ENCODE results near the gene RBM28. TPM values are rescaled to one million over a fixed set of nuclear protein-coding genes. Genes with fewer than 3 reads are reported as not detected.

The RBM28 gene
- total RNA-seq: 23.8 TPM

GRCh38 chr7:128343554-128344430 lies at the start of gene RBM28:
Gene RBM28, minus strand, starts transcription at chr7:128343908. Its CDS starts 115 bp downstream, at chr7:128343793.
- H3K27me3 ChIP-seq: no peaks in the 10 kb centered on the region
- peaks cover 4 to 13% of the 10 kb centered on the region in 2 donors for H3K4me1 ChIP-seq
- intact Hi-C loops (cut with DNase I): loop anchor here (5.0 to 10.0 kb wide), 4 partner anchors 114 to 951 kb away; partner anchors contain the start of genes ARF5, GCC1, HILPDA and TNPO3
- H3K9me3 ChIP-seq: no peaks in the 10 kb centered on the region
- H3K4me3 ChIP-seq: peak within 1 kb of the TSS; percentile 61 to 76
- H3K27ac ChIP-seq: peak within 1 kb of the TSS; percentile 66 to 69
- TF ChIP-seq CTCF (IDR thresholded peaks at IDR 0.05): no peak
- H3K36me3 ChIP-seq: peaks cover 3 to 6% of the 10 kb centered on the region in 2 donors
- peak; percentile 59 to 92 for DNase-seq (ENCODE audit: low spot score in 2 of 2)

- H3K36me3 ChIP-seq: peaks cover 51 to 59% of the 10 kb centered on the region in 2 donors
- no peak overlapping the region for H3K27ac ChIP-seq
- intact Hi-C loops (cut with DNase I): no loop called here
- no peaks in the 10 kb centered on the region for H3K4me1 ChIP-seq
- H3K4me3 ChIP-seq: no peak overlapping the region
- peak in 1 of 2 donors; percentile 49 for DNase-seq (ENCODE audit: low spot score in 2 of 2)
- no peaks in the 10 kb centered on the region for H3K9me3 ChIP-seq
- no peak for TF ChIP-seq CTCF (IDR thresholded peaks at IDR 0.05)
- no peaks in the 10 kb centered on the region for H3K27me3 ChIP-seq
Observed at GRCh38 chr7:128392446-128393327, 49.0 kb upstream of the RBM28 start.

GRCh38 chr7:128391805-128392204 lies 48.1 kb upstream of the RBM28 start:
- Histone ChIP-seq H3K27ac (no peak overlapping the region), H3K36me3 (peaks cover 45 to 50% of the 10 kb centered on the region in 2 donors), H3K4me3 (no peak overlapping the region), H3K27me3 (no peaks in the 10 kb centered on the region), H3K9me3 (no peaks in the 10 kb centered on the region), H3K4me1 (no peaks in the 10 kb centered on the region)
- no peak for TF ChIP-seq CTCF (IDR thresholded peaks at IDR 0.05)
- intact Hi-C loops (cut with DNase I): no loop called here
- DNase-seq (ENCODE audit: low spot score in 2 of 2): peak in 1 of 2 donors; percentile 54

GRCh38 chr7:128390871-128391565 lies 47.3 kb upstream of the RBM28 start:
- Histone ChIP-seq H3K4me1 (no peaks in the 10 kb centered on the region), H3K9me3 (no peaks in the 10 kb centered on the region)
- intact Hi-C loops (cut with DNase I): no loop called here

More at GRCh38 chr7:128390871-128391565, 47.3 kb upstream of the RBM28 start:
- no peak for TF ChIP-seq CTCF (IDR thresholded peaks at IDR 0.05)
- H3K4me3 ChIP-seq: no peak overlapping the region
- peaks cover 37 to 42% of the 10 kb centered on the region in 2 donors for H3K36me3 ChIP-seq
- no peak overlapping the region for H3K27ac ChIP-seq
- no peaks in the 10 kb centered on the region for H3K27me3 ChIP-seq
- peak in 1 of 2 donors; percentile 19 for DNase-seq (ENCODE audit: low spot score in 2 of 2)
